ENCODE data around the gene KIRREL3.

KIRREL3 gene

GRCh38 chr11:126658306-126659056 lies 342.1 kb downstream of the KIRREL3 start:
- no peak for DNase-seq

- no peak for DNase-seq
Observed at GRCh38 chr11:126655807-126656128, 344.8 kb downstream of the KIRREL3 start.

GRCh38 chr11:126654886-126655806 lies 345.4 kb downstream of the KIRREL3 start:
- DNase-seq, result no peak

- no peak for DNase-seq
Observed at GRCh38 chr11:126653040-126653439, 347.5 kb downstream of the KIRREL3 start.

GRCh38 chr11:126647735-126648134 lies 352.8 kb downstream of the KIRREL3 start:
- no peak for DNase-seq

- DNase-seq, result no peak
Observed at GRCh38 chr11:126646701-126647557, 353.6 kb downstream of the KIRREL3 start.

GRCh38 chr11:126645186-126645585 lies 355.4 kb downstream of the KIRREL3 start:
- no peak for DNase-seq

- DNase-seq, result no peak
Observed at GRCh38 chr11:126640186-126640585, 360.4 kb downstream of the KIRREL3 start.

- no peak for DNase-seq
Observed at GRCh38 chr11:126639692-126640091, 360.9 kb downstream of the KIRREL3 start.

- no peak for DNase-seq
Observed at GRCh38 chr11:126638648-126639047, 361.9 kb downstream of the KIRREL3 start.

GRCh38 chr11:126637795-126638175 lies 362.8 kb downstream of the KIRREL3 start:
- no peak for DNase-seq

GRCh38 chr11:126636911-126637794 lies 363.4 kb downstream of the KIRREL3 start:
- no peak for DNase-seq

- DNase-seq, result no peak
Observed at GRCh38 chr11:126635511-126635910, 365.1 kb downstream of the KIRREL3 start.

- no peak for DNase-seq
Observed at GRCh38 chr11:126634963-126635362, 365.6 kb downstream of the KIRREL3 start.

- no peak for DNase-seq
Observed at GRCh38 chr11:126633330-126633729, 367.2 kb downstream of the KIRREL3 start.

GRCh38 chr11:126630893-126631798 lies 369.4 kb downstream of the KIRREL3 start:
- no peak for DNase-seq

GRCh38 chr11:126630488-126630887 lies 370.1 kb downstream of the KIRREL3 start:
- no peak for DNase-seq

- no peak for DNase-seq
Observed at GRCh38 chr11:126628790-126629621, 371.6 kb downstream of the KIRREL3 start.

- DNase-seq, result no peak
Observed at GRCh38 chr11:126628450-126628789, 372.1 kb downstream of the KIRREL3 start.

- DNase-seq, result no peak
Observed at GRCh38 chr11:126627421-126627820, 373.1 kb downstream of the KIRREL3 start.
